IPS-20b (cell line): ENCODE data around the gene LRRC31.

Experiments
- H3K27ac ChIP-seq: one replicate; pipeline ENCODE4 v1.5.1; 2013; ENCODE audit warnings: low read length
- H3K27me3 ChIP-seq: 2 replicates; pipeline ENCODE4 v1.6.1; 2013; ENCODE audit warnings: mild to moderate bottlenecking, low read length, inconsistent platforms; ENCODE audit not compliant: insufficient read depth
- H3K36me3 ChIP-seq: 2 replicates; pipeline ENCODE4 v1.6.1; 2013; ENCODE audit warnings: low read depth, mild to moderate bottlenecking, inconsistent platforms, low read length, moderate library complexity; ENCODE audit not compliant: insufficient read depth
- H3K4me1 ChIP-seq: 2 replicates; pipeline ENCODE4 v1.6.1; 2013; ENCODE audit warnings: mild to moderate bottlenecking, control low read depth, inconsistent platforms, low read length, moderate library complexity; ENCODE audit not compliant: insufficient read depth
- H3K4me3 ChIP-seq: 2 replicates; pipeline ENCODE4 v1.5.1; 2013; ENCODE audit warnings: mild to moderate bottlenecking, low read length, inconsistent platforms
- H3K9ac ChIP-seq: 2 replicates; pipeline ENCODE4 v1.6.1; 2013; ENCODE audit warnings: low read depth, mild to moderate bottlenecking, inconsistent platforms, low read length, moderate library complexity
- H3K9me3 ChIP-seq: 2 replicates; pipeline ENCODE4 v1.6.1; 2013; ENCODE audit warnings: mild to moderate bottlenecking, low read depth, low read length, inconsistent platforms; ENCODE audit not compliant: insufficient read depth

LRRC31 gene

DNA sequence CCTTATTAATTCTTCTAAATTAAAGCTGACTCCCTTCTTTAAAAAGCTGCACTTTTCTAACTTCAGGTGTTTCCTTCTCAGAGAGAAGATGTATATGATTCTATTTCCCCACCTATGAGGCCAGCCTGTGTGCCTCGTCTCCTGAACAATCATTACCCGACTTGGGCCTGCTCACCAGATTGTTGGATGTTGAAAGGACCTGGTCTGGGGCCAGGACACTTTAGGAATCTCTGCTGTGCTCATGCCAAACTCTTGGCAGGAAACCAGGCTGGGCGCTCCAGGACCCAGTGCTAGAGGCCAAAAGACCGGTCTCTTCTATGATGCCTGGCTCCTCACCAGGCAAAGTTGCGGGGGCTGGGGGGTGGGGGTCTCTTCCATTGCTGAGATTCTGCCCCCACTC lies 16.9 kb upstream of the LRRC31 start:
- H3K27me3 ChIP-seq, result no peaks in the 10 kb centered on the region
- H3K9ac ChIP-seq, result no peak overlapping the region
- no peak overlapping the region for H3K4me3 ChIP-seq
- H3K36me3 ChIP-seq, result no peaks in the 10 kb centered on the region
- peaks cover 5% of the 10 kb centered on the region; the same call in 1 of the 2 replicates for H3K4me1 ChIP-seq
- H3K27ac ChIP-seq, result no peak overlapping the region
- H3K9me3 ChIP-seq, result no peaks in the 10 kb centered on the region

DNA sequence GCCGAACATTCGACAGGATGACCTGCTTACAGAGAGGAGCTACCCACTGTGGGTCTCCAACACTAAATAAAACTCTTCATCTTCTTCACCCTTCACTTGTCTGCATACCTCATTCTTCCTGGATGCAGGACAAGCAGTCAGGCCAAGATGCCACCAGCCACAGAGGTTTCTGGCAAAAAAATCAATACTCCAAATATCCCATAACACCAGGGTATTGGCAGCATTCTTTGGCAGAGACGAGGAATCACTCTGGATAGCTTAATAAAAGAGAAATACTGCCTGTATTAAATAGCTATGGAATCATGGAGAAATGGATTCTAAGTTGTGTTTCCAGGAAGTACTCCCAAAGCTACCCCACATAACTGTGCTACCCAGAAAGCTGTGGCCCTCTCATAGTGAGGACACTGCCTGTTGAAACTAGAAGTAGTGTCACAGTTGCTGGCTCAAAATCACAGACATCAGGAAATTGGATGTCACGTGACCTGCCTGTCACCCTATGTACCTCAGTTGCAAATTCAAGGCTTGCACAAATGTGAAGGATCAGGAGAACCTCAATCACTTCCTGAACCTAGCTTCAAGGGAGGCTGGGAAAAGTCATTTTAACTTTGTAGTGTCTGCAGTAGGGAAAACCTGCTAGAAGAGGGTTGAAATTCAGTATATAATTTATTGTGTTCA lies 11.0 kb upstream of the LRRC31 start:
- Histone ChIP-seq H3K9me3 (no peaks in the 10 kb centered on the region), H3K4me3 (no peak overlapping the region), H3K36me3 (no peaks in the 10 kb centered on the region), H3K27ac (no peak overlapping the region), H3K9ac (no peak overlapping the region), H3K4me1 (peaks cover 2% of the 10 kb centered on the region; the same call in 1 of the 2 replicates), H3K27me3 (no peaks in the 10 kb centered on the region)

DNA sequence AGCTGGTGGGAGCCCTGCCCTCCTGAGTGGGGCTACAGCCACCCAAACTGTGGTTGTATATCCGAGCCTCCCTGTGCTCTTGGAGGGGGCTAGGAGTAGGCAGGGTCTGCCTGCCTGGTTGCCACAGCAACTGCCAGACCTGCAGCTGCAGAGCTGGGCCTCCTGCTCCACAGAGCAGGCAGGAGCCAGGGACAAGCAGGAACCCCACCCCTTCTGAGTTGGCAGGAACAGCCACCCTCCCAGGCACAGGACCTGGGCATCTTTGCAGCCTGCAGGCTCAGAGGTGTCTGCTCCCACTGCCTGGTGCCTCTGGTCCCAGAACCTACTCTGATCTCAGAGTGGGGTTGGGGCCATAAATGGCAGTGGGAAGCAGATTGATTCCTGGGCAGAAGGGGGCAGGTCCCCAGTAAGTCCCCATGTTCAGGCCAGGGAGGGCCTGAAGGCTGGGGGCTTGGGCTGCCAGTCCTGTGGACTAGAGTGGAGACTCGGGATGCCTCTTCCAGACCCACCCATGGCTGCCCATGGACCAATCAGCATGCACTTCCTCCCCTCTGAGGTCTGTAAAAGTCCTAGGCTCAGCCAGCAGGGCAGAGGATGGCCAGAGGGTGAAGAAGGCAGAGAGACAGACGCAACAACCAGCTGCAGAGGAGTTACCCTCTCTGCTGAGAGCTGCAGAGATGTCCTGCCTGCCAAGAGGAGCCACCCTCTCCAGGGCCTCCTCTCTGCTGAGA lies 10.3 kb upstream of the LRRC31 start:
- H3K4me3 ChIP-seq, result no peak overlapping the region
- no peaks in the 10 kb centered on the region for H3K27me3 ChIP-seq
- no peak overlapping the region for H3K27ac ChIP-seq
- H3K4me1 ChIP-seq, result no peaks in the 10 kb centered on the region; the same call in 1 of the 2 replicates
- no peak overlapping the region for H3K9ac ChIP-seq
- H3K9me3 ChIP-seq, result no peaks in the 10 kb centered on the region
- no peaks in the 10 kb centered on the region for H3K36me3 ChIP-seq

DNA sequence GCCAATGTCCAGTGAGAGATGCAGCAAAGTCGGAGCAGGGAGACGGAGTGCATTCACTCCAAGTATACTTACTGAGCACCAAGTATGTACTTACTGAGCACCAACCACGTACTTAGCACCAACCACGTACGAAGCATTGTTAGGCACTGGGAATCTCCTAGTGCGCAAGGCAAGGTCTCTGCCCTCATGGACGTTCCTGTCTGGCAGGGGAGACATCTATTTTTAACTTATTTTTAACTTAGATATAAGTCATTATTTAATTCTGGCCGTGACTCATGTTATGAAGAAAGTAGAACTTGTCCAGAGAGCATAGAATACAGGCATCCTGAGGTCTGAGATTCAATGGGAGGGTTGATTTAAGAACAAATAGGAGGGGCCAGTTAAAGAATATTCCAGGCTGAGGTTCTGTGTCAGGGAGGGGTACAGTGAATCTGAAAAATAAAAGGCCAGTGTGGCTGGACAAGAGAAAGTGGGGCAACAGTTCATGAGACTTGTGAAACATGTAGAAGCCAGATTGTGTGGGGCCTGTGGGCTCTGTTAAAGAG lies 9.3 kb upstream of the LRRC31 start:
- no peak overlapping the region for H3K9ac ChIP-seq
- no peaks in the 10 kb centered on the region for H3K4me1 ChIP-seq
- no peak overlapping the region for H3K4me3 ChIP-seq
- H3K27me3 ChIP-seq, result no peaks in the 10 kb centered on the region
- no peaks in the 10 kb centered on the region for H3K9me3 ChIP-seq
- no peak overlapping the region for H3K27ac ChIP-seq
- H3K36me3 ChIP-seq, result no peaks in the 10 kb centered on the region

DNA sequence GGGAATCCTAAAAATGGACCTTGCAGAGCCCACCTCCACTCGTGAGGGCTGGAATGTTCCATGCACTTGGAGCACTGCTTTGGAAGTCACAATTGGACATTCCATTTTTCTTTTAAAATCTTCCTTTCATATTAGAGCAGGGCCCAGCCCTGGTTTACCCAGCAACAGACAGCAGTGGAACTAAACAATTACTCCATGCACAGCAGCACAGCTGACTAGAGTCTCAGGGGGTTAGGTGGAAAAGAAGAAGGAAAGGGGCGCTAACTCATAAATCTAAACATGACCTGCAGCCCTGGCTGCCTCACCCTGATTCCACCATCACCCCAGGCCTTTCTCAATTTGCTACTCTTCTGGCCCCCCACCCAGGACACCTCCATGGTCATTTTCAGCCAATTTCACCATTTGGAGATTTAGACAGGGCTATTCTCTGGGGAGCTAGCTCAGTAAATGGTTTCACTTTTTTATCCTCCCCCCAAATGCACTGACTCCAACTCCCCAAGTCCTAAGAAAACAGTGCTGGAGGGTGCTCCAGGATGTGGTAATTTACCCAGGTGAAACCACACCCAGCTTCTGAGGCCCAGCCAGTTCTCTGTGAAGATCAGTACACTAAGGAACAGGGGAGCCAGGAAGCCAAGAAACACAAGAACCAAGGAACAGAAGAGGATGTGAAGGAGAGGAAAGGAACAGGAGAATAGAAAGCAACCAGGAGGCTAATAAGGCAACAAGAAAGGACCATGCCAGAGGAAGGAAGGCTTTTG lies 1.6 kb upstream of the LRRC31 start:
- Histone ChIP-seq H3K27me3 (no peaks in the 10 kb centered on the region), H3K9me3 (no peaks in the 10 kb centered on the region), H3K4me1 (peaks cover 2% of the 10 kb centered on the region; the same call in 1 of the 2 replicates), H3K27ac (no peak overlapping the region), H3K9ac (no peak overlapping the region), H3K36me3 (no peaks in the 10 kb centered on the region), H3K4me3 (no peak overlapping the region)

DNA sequence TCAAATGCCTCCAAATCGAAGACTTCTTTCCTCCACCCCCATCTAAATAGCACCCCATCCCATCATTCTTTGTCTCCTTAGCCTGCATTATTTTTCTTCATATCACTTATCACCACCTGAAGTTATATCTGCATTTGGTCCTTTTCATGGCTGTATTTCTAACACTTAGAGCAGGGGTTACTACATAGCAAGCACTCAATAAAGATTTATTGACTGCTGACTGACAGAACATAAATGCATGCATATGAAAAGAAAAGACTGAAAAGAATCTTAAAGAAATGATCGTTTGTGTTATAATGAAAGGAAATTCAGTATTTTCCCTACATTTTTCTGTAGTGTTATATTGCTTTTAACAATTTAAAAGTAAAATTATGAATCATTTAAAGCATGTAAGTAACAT lies 1.4 kb downstream of the LRRC31 start:
- H3K9me3 ChIP-seq, result no peaks in the 10 kb centered on the region
- H3K27me3 ChIP-seq, result no peaks in the 10 kb centered on the region
- H3K27ac ChIP-seq, result no peak overlapping the region
- no peak overlapping the region for H3K9ac ChIP-seq
- no peaks in the 10 kb centered on the region for H3K36me3 ChIP-seq
- no peak overlapping the region for H3K4me3 ChIP-seq
- peaks cover 2% of the 10 kb centered on the region; the same call in 1 of the 2 replicates for H3K4me1 ChIP-seq

DNA sequence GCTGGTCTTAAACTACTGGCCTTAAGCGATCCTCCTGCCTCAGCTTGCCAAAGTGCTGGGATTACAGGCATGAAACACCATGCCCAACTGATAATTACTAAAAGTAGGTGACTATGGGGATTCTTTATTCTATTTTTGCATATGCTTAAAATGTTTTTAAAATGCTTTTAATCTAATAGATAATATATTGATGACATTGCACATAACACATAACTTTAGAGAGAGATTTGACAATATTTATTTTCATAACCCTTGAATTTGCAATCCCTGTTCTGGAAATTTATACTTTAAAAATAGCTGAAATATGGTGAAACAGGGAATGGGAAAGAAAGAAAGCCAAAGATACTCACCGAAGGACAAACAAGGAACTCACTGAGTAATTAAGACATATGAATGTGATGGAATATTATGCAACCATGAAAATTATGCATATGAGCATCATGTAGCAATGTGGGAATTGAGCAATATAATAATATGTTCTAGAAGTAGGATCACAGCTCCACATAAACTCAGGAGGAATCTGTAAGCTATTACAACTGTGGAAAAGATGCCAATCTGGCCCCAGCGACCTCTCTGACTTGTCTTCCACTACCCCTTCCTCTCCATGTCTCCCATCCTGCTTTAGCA lies 2.0 kb downstream of the LRRC31 start:
- H3K4me3 ChIP-seq, result no peak overlapping the region
- H3K4me1 ChIP-seq, result peaks cover 2% of the 10 kb centered on the region; the same call in 1 of the 2 replicates
- no peaks in the 10 kb centered on the region for H3K9me3 ChIP-seq
- H3K9ac ChIP-seq, result no peak overlapping the region
- no peaks in the 10 kb centered on the region for H3K36me3 ChIP-seq
- H3K27ac ChIP-seq, result no peak overlapping the region
- H3K27me3 ChIP-seq, result no peaks in the 10 kb centered on the region

DNA sequence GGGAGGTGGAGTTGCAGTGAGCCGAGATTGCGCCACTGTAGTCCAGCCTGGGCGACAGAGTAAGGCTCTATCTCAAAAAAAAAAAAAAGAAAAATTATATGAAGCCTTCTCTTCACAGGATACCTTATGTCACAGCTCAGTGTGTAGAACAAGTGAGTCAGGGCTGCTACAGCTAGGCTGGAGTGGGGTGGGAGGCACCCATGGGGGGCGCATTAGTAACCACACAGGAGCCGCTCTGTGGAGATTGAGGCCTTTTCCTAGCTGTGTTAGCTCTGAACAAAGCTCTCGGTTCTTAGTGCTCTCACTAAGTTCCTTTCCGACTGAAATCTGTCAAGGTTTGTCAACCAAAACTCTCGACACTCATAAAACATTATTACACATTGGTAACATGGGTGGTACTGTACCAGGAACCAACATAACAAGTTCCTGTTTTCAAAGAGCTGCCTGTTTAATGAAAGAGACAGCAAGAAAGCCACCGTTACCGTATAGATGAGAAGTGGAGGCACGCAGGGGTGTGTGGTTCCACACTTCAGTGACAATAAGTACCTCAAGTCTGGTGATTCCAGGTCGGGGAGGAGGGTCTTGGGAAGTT lies 4.5 kb downstream of the LRRC31 start:
- H3K27ac ChIP-seq, result no peak overlapping the region
- no peaks in the 10 kb centered on the region for H3K27me3 ChIP-seq
- no peaks in the 10 kb centered on the region for H3K36me3 ChIP-seq
- H3K4me1 ChIP-seq, result peaks cover 8% of the 10 kb centered on the region; the same call in 1 of the 2 replicates
- no peak overlapping the region for H3K4me3 ChIP-seq
- H3K9me3 ChIP-seq, result no peaks in the 10 kb centered on the region
- H3K9ac ChIP-seq, result no peak overlapping the region

DNA sequence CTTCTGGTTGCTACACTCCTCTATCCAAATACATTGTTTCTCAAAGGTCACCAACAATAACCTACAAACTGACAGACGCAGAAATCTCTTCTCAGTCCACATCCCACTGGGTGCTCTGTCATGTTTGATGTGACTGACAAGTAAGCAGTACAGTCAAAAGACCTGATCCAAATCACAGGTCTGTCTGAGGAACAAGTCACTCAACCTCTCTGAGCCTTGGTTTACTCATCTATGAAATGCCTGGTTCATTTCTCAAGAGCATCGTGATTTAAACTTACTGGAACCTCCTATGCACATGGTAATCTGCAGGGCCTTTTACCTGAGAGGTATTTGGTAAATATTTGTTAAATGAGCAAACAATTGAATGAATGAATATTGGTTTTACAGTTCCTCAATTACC lies 5.5 kb downstream of the LRRC31 start:
- H3K4me1 ChIP-seq, result peaks cover 6% of the 10 kb centered on the region; the same call in 1 of the 2 replicates
- H3K9me3 ChIP-seq, result no peaks in the 10 kb centered on the region
- H3K9ac ChIP-seq, result no peak overlapping the region
- no peaks in the 10 kb centered on the region for H3K36me3 ChIP-seq
- H3K27me3 ChIP-seq, result no peaks in the 10 kb centered on the region
- no peak overlapping the region for H3K4me3 ChIP-seq
- H3K27ac ChIP-seq, result no peak overlapping the region

DNA sequence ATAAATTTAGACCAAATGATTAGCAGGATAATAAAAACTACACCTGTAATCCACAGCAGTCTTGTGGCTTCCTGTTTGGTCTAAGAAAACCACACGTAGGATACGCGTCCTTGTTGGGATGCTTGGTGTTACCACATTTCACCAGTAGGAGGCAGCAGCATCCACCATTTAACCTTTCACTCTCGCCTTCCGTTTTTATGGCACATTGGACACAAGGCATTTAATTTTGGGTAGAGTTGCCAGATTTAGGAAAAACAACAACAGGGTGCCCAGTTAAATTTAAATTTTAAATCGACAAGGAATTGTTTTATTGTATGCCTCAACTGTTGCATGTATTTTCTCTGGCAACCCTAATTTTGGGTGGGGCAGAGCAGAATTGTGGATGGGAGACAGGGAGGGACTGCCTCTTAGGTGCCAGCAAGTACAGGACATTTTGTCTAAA lies 6.3 kb downstream of the LRRC31 start:
- Histone ChIP-seq H3K9me3 (no peaks in the 10 kb centered on the region), H3K9ac (no peak overlapping the region), H3K27ac (no peak overlapping the region), H3K4me3 (no peak overlapping the region), H3K4me1 (peaks cover 6% of the 10 kb centered on the region; the same call in 1 of the 2 replicates), H3K27me3 (no peaks in the 10 kb centered on the region), H3K36me3 (no peaks in the 10 kb centered on the region)

DNA sequence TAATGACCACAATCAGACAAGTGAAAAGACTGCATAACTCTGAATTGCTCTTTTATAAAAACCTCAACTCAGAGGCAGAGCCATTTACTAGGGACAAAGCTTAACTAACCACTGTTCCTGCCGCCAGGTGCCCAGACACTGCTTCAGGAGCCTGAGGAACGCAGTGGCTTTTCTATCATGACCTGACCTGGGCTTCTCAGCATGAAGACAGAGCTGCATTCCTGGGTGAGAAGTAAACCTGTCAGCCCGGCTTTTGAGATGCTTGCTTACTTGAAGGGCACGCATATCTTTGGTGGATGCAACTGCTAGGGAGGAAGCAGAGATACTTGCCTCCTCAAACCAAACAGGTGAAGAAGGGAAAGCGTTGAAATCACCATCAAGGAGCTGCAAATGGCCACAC lies 7.9 kb downstream of the LRRC31 start:
- Histone ChIP-seq H3K36me3 (no peaks in the 10 kb centered on the region), H3K27me3 (no peaks in the 10 kb centered on the region), H3K4me3 (no peak overlapping the region), H3K9me3 (no peaks in the 10 kb centered on the region), H3K9ac (no peak overlapping the region), H3K27ac (no peak overlapping the region), H3K4me1 (peaks cover 6% of the 10 kb centered on the region; the same call in 1 of the 2 replicates)
